ENCODE data around the gene C2. TPM values are rescaled to one million over a fixed set of nuclear protein-coding genes. Genes with fewer than 3 reads are reported as not detected.
A peak's percentile ranks its signal among the peaks of the same experiment; 100 is the strongest.

The C2 gene
- total and polyA plus RNA-seq, 2 donors, result 4.0 to 10.0 TPM

DNA sequence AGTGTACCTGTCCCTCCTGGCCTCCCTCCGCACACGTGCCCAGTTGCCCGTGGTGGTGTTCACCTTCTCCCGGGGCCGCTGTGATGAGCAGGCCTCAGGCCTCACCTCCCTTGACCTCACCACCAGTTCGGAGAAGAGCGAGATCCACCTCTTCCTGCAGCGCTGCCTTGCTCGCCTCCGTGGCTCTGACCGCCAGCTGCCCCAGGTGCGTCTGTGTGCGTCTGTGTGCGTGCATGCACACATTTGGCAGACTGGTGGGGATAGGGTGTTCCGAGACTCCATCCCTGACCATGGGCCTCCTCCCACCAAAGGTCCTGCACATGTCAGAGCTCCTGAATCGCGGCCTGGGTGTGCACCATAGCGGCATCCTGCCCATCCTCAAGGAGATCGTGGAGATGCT is 36.4 kb downstream of the C2 start:
- Histone ChIP-seq H3K4me1 (ENCODE audit: insufficient read depth) (no peaks in the 10 kb centered on the region), H3K36me3 (ENCODE audit: insufficient read depth) (no peaks in the 10 kb centered on the region), H3K27ac (ENCODE audit: low read depth) (no peak overlapping the region), H3K4me3 (ENCODE audit: low read depth, low read length) (no peak overlapping the region)
- WGBS, result 96% methylated on average over 19 of the region's 19 CpGs
- no peak for DNase-seq (ENCODE audit: extremely low spot score)

DNA sequence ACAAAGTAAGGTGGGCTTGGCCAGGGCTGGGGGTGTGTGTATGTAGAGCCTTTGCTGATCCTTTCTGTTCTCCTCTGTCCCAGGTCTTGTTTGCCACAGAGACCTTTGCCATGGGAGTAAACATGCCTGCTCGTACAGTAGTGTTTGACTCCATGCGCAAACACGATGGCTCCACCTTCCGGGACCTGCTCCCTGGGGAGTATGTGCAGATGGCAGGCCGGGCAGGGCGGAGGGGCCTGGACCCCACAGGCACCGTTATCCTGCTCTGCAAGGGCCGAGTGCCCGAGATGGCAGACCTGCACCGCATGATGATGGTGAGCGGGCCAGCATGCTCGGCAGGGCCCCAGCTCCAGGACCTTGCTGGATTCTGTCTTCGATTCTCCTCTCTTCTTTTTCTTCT is 38.2 kb downstream of the C2 start:
- WGBS, result 90% methylated on average over 13 of the region's 13 CpGs
- Histone ChIP-seq H3K4me3 (ENCODE audit: low read depth, low read length) (no peak overlapping the region), H3K27ac (ENCODE audit: low read depth) (no peak overlapping the region), H3K36me3 (ENCODE audit: insufficient read depth) (no peaks in the 10 kb centered on the region), H3K4me1 (ENCODE audit: insufficient read depth) (no peaks in the 10 kb centered on the region)
- no peak for DNase-seq (ENCODE audit: extremely low spot score)

DNA sequence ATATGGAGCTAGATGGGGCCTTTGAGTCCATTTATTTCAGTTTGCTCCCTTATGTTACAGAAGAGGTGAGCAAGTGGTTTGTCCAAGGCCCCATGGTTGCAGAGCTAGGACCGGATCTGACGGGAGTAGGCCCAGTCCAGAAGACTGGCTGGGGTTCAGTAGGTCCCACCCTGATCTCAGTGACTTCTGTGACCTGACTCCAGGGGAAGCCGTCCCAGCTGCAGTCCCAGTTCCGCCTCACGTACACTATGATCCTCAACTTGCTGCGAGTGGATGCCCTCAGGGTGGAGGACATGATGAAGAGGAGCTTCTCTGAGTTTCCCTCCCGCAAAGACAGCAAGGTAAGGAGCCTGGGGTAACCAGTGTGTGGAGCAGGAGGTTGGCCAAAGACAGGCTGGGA is 39.0 kb downstream of the C2 start:
- WGBS, result 93% methylated on average over 7 of the region's 7 CpGs
- Histone ChIP-seq H3K36me3 (ENCODE audit: insufficient read depth) (no peaks in the 10 kb centered on the region), H3K4me3 (ENCODE audit: low read depth, low read length) (no peak overlapping the region), H3K4me1 (ENCODE audit: insufficient read depth) (no peaks in the 10 kb centered on the region), H3K27ac (ENCODE audit: low read depth) (no peak overlapping the region)
- no peak for DNase-seq (ENCODE audit: extremely low spot score)

DNA sequence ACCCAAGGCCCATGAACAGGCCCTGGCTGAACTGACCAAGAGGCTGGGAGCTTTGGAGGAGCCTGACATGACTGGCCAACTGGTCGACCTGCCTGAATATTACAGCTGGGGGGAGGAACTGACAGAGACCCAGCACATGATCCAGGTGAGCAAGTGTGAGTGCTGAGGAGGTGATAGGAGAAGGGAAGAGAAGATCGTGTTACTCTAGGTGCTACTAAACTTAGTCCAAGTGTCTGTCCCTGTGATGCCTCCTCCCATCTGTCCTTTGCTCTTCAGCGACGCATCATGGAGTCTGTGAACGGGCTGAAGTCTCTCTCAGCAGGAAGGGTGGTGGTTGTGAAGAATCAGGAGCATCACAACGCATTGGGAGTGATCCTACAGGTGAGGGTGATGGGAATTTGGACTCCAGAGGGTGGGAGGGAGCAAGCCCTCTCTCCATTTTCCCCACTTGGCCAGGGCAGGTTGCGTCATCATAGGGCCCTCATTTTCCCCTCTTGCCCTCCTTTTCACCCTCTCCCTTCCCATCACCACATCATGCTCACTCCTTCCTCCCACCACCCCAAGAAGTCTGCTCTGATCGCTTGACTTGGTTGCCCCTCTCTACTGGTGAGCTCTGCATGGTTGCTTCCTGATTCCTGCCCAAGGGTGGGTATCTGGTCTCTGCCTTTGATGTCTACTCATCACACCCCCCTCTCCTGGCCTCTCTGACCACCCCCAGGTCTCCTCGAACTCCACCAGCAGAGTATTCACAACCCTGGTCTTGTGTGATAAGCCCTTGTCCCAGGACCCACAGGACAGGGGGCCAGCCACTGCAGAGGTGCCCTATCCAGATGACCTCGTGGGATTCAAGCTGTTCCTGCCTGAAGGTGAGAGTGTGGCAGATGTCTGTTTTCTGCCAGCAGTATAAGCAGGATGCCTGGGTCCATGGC is 39.7 kb downstream of the C2 start:
- Histone ChIP-seq H3K4me1 (ENCODE audit: insufficient read depth) (no peaks in the 10 kb centered on the region), H3K27ac (ENCODE audit: low read depth) (no peak overlapping the region), H3K4me3 (ENCODE audit: low read depth, low read length) (no peak overlapping the region), H3K36me3 (ENCODE audit: insufficient read depth) (no peaks in the 10 kb centered on the region)
- no peak for DNase-seq (ENCODE audit: extremely low spot score)
- WGBS, result 82% methylated on average over 10 of the region's 10 CpGs

DNA sequence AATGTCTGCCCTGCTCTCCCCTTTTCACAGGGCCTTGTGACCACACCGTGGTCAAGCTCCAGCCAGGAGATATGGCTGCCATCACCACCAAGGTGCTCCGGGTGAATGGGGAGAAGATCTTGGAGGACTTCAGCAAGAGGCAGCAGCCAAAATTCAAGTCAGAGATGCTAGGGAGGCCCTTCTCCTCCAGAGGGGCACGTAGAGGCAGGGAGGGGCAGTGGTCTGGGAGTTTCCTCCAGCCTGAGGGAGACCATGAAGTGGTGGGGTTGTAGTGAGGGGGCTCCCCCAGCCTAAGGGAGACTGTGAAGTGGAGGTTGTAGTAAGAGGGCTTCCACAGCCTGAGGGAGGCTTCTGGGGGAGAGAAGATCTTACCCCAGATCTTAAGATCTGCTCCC is 40.4 kb downstream of the C2 start:
- no peaks in the 10 kb centered on the region for H3K4me1 ChIP-seq (ENCODE audit: insufficient read depth)
- no peaks in the 10 kb centered on the region for H3K36me3 ChIP-seq (ENCODE audit: insufficient read depth)
- DNase-seq (ENCODE audit: extremely low spot score), result no peak
- WGBS, result 86% methylated on average over 3 of the region's 3 CpGs
- H3K27ac ChIP-seq (ENCODE audit: low read depth), result no peak overlapping the region
- no peak overlapping the region for H3K4me3 ChIP-seq (ENCODE audit: low read depth, low read length)

DNA sequence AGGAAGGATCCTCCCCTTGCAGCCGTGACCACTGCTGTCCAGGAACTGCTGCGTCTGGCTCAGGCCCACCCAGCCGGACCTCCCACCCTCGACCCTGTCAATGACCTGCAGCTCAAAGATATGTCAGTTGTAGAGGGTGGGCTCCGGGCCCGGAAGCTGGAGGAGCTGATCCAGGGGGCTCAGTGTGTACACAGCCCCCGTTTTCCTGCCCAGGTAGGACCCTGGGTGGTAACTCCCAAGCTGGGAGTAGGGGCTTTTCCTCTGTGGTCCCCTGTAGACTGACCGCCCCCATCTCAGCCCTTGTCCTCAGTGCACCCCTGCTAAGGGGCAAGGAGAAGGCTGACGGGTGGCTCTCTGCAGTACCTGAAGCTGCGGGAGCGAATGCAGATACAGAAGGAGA is 40.8 kb downstream of the C2 start:
- 83% methylated on average over 11 of the region's 11 CpGs for WGBS
- Histone ChIP-seq H3K4me1 (ENCODE audit: insufficient read depth) (no peaks in the 10 kb centered on the region), H3K4me3 (ENCODE audit: low read depth, low read length) (no peak overlapping the region), H3K36me3 (ENCODE audit: insufficient read depth) (no peaks in the 10 kb centered on the region), H3K27ac (ENCODE audit: low read depth) (no peak overlapping the region)
- no peak for DNase-seq (ENCODE audit: extremely low spot score)

DNA sequence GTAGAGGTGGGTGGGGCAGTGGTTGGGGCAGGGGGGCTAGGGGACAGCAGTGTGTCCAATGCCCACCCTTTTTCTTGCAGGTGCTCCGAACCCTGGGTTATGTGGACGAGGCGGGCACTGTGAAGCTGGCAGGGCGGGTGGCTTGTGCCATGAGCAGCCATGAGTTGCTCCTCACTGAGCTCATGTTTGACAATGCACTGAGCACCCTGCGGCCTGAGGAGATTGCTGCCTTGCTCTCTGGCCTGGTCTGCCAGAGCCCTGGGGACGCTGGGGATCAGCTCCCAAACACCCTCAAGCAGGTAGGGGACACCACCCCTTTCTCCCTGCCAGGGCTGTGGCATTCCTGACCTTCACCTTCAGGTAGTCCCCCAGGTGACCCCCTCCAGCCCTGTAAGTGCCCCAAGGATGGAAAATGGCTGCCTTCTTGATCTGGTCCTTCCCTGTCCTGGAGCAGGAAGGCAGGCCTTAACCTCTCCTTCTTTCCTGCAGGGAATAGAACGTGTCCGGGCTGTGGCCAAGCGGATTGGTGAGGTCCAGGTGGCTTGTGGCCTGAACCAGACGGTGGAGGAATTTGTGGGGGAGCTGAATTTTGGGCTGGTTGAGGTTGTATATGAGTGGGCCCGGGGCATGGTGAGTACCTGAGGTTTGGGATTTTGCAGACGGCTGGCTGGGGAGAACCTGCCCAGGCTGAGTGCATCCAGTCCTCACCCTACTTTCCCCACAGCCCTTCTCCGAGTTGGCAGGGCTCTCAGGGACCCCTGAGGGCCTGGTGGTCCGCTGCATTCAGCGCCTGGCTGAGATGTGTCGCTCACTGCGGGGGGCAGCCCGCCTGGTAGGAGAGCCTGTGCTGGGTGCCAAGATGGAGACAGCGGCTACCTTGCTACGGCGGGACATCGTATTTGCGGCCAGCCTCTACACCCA is 41.5 kb downstream of the C2 start:
- H3K36me3 ChIP-seq (ENCODE audit: insufficient read depth), result no peaks in the 10 kb centered on the region

DNA sequence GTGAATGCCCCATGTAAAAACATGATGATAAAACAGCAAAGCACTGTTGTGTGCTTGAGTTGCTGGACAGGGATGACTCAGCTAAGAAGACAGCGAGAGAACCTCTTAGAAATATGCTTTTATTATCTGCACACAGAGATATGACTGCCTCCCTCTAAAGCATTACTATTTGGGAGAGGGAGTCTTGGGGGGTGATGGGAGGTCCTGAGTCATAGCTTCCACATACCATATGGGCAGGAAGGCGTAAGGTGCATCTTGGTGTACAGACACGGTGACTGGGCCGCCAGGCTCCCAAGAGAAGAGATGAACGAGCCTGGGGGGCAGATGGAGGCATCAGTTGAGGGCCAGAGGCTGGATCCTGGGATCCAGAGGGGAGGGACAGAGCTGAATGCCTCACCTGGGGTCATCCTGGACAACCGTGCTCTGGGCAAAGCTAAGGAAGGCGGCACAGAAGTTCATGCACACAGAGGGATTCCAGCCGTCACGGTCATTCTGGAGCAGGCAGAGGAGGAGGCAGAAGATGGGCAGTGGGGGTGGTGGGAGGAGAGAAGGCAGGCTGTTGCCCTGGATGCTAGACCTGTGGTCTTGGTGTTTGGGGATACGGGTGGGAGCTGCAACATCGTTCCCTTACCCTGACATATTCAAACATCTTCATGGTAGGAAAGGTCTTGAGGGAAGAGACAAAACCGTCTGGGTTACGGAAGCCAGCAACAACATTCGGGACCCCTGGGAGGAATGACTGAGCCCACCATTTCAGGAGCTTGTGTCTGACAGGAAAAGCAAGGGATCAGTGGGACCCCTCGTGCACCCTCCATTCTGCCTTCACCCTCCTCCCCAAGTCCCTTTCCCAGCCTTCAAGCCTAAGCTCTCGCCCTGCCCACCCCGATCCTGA is 42.4 kb downstream of the C2 start:
- 72% methylated on average over 17 of the region's 17 CpGs for WGBS
- no peak overlapping the region for H3K4me3 ChIP-seq (ENCODE audit: low read depth, low read length)
- H3K36me3 ChIP-seq (ENCODE audit: insufficient read depth), result no peaks in the 10 kb centered on the region
- H3K27ac ChIP-seq (ENCODE audit: low read depth), result no peak overlapping the region
- DNase-seq (ENCODE audit: extremely low spot score), result no peak
- no peaks in the 10 kb centered on the region for H3K4me1 ChIP-seq (ENCODE audit: insufficient read depth)

More for the DNA sequence above, 41.5 kb downstream of the C2 start:
- no peak overlapping the region for H3K27ac ChIP-seq (ENCODE audit: low read depth)
- WGBS, result 83% methylated on average over 23 of the region's 23 CpGs
- no peaks in the 10 kb centered on the region for H3K4me1 ChIP-seq (ENCODE audit: insufficient read depth)
- H3K4me3 ChIP-seq (ENCODE audit: low read depth, low read length), result no peak overlapping the region
- DNase-seq (ENCODE audit: extremely low spot score), result no peak

DNA sequence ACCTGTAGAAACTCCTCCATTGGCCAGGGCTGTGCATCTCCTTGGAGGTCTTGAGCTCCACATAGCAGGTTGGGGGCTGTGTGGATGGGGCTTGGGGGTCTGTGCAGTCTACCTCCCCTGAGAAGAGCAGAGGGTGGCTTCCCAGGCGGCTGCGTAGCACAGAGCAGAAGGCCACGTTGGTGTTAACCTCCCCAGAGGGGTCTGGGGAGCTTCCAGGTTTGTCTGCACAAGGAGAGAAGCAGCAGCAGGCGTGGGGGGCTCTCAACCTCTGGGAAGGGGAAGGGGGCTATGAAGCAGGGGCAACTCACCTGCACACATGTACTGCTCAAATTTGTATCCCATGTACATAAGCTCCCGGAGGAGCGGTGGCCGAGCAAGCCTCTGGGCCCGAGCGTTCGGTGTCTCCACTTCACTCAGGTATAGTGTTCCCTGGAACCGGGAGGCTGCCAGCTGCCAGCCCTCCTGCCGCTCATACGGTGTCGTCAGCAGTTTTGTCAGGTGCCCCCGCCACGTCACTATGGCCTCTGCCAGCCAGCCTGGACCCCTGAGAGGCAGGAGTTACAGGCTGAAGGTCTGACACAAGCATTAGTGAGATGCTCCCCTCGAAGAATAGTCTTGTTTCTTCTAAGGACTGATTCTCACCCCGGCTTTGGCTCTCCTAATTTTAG is 43.2 kb downstream of the C2 start:
- Histone ChIP-seq H3K4me1 (ENCODE audit: insufficient read depth) (no peaks in the 10 kb centered on the region), H3K4me3 (ENCODE audit: low read depth, low read length) (no peak overlapping the region), H3K36me3 (ENCODE audit: insufficient read depth) (no peaks in the 10 kb centered on the region), H3K27ac (ENCODE audit: low read depth) (peak overlapping the region; percentile 90)
- 83% methylated on average over 18 of the region's 18 CpGs for whole genome bisulfite sequencing
- DNase-seq (ENCODE audit: extremely low spot score), result no peak

DNA sequence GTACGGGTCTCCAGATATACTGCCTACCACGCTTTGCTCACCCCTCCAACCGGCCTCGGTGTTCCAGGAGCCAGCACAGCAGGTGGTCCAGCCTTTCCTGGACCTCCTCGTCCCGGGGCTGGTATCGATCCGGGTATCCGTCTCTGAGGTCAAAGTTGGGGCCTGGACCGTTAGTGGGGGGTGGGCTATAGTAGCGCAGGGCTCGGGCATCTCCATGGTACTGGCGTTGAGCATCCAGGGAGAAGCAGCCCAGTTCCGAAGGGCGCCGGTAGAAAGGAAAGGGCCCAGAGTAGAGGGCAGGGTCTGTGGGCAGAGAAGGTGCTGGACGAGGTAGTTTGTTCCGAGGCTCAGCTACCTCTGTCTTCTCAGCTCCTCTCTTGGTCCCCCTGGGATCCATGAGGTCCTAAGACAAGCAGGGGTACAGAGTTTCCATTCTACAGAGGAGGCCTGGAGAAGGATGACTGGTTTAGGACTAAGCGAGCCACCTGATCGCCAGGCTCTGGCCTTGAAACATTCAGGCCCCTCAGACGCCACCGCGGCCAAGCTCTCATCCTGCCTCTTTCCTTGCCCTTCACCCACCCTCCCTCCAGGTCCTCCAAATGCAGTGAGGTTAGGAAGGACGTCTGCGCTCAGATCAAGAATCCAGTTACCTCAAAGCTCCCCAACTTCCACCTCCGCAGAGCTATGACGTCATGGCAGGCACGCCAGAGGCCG is 43.9 kb downstream of the C2 start:
- peak overlapping the region; percentile 90 for H3K27ac ChIP-seq (ENCODE audit: low read depth)
- no peaks in the 10 kb centered on the region for H3K36me3 ChIP-seq (ENCODE audit: insufficient read depth)
- no peak for DNase-seq (ENCODE audit: extremely low spot score)
- H3K4me1 ChIP-seq (ENCODE audit: insufficient read depth), result no peaks in the 10 kb centered on the region
- 22% methylated on average over 29 of the region's 29 CpGs for WGBS
- peak overlapping the region; percentile 48 for H3K4me3 ChIP-seq (ENCODE audit: low read depth, low read length)

DNA sequence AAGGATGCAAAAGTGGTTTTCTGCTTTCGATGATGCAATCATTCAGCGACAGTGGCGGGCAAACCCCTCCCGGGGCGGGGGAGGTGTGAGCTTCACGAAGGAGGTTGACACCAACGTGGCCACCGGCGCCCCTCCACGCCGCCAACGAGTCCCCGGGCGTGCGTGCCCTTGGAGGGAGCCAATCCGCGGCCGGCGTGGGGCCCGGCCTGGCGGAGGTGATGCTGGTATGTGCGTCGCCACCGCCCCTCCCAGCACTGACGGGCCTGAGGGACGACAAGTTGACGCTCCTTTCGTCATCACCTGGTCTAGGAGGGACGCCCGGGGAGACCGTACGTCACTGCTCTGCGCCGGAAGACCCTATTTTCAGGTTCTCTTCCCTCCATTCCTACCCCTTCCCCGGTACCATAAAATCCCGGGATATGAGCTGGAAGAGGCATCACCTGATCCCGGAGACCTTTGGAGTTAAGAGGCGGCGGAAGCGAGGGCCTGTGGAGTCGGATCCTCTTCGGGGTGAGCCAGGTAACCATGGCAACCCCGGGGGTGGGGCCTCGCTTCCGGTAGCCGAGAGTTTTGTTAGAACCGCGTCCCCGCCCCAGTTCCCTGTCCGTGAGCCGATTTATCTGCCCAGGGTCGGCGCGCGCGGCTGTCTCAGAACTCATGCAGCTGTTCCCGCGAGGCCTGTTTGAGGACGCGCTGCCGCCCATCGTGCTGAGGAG is 44.6 kb downstream of the C2 start, which contains the start of gene DXO:
TSS of gene DXO (minus strand) at position 146 of the 716 bp plus-strand sequence. CDS start 463 bp downstream, outside the sequence.
- Histone ChIP-seq H3K4me1 (ENCODE audit: insufficient read depth) (no peaks in the 10 kb centered on the region), H3K27ac (ENCODE audit: low read depth) (peak within 1 kb of the TSS; percentile 90), H3K36me3 (ENCODE audit: insufficient read depth) (no peaks in the 10 kb centered on the region), H3K4me3 (ENCODE audit: low read depth, low read length) (peak within 1 kb of the TSS; percentile 48)
- peak; percentile 93 for DNase-seq (ENCODE audit: extremely low spot score)
- WGBS, result under 1% methylated on average over 62 of the region's 62 CpGs
